Kidney capillary endothelial cell (primary cell): ENCODE measurements around the gene NUMA1.

Experiments used
- DNase-seq: peaks from one replicate; pipeline ENCODE4 v3.0.0-alpha.2; 2018; ENCODE audit warnings: low spot score

Gene NUMA1

GRCh38 chr11:72061739-72062396 lies 18.5 kb downstream of the NUMA1 start:
- no peak for DNase-seq

GRCh38 chr11:72058416-72059034 lies 21.8 kb downstream of the NUMA1 start:
- no peak for DNase-seq

- no peak for DNase-seq
These were observed 31.4 kb downstream of the NUMA1 start for GRCh38 chr11:72048766-72049460.

- DNase-seq: no peak
These were observed 34.5 kb downstream of the NUMA1 start for GRCh38 chr11:72045849-72046248.

GRCh38 chr11:72042064-72042745 lies 38.1 kb downstream of the NUMA1 start:
- no peak for DNase-seq

- DNase-seq: peak; percentile 52
These were observed 38.8 kb downstream of the NUMA1 start for GRCh38 chr11:72041364-72042063.

- DNase-seq: peak; percentile 88
These were observed 39.6 kb downstream of the NUMA1 start for GRCh38 chr11:72040491-72041363.

GRCh38 chr11:72039856-72040401 lies 40.4 kb downstream of the NUMA1 start:
- no peak for DNase-seq

- DNase-seq: no peak
These were observed 41.1 kb downstream of the NUMA1 start for GRCh38 chr11:72039031-72039855.

- DNase-seq: no peak
These were observed 41.9 kb downstream of the NUMA1 start for GRCh38 chr11:72038491-72038890.

- DNase-seq: no peak
These were observed 42.6 kb downstream of the NUMA1 start for GRCh38 chr11:72037554-72038311.

- DNase-seq: no peak
These were observed 43.7 kb downstream of the NUMA1 start for GRCh38 chr11:72036687-72037086.

GRCh38 chr11:72030472-72031045 lies 49.8 kb downstream of the NUMA1 start:
- DNase-seq: no peak

- DNase-seq: no peak
These were observed 54.3 kb downstream of the NUMA1 start for GRCh38 chr11:72026090-72026489.

- DNase-seq: no peak
These were observed 56.1 kb downstream of the NUMA1 start for GRCh38 chr11:72024069-72024754.

- no peak for DNase-seq
These were observed 57.0 kb downstream of the NUMA1 start for GRCh38 chr11:72023335-72023734.

GRCh38 chr11:72018171-72018570 lies 62.2 kb downstream of the NUMA1 start:
- no peak for DNase-seq

GRCh38 chr11:72015511-72016061 lies 64.8 kb downstream of the NUMA1 start:
- no peak for DNase-seq
